Epithelial cell of prostate (primary cell): ENCODE measurements around the gene SMARCAL1.

ENCODE experiments used
- DNase-seq: peaks from one replicate; pipeline ENCODE4 v3.0.0-alpha.2; 2011; ENCODE audit warnings: low read depth, low spot score
- H3K27ac ChIP-seq: fragments of 450-650 bp; 2 replicates; pipeline ENCODE4 v1.5.1; 2017; ENCODE audit warnings: mild to moderate bottlenecking

SMARCAL1 gene

DNA sequence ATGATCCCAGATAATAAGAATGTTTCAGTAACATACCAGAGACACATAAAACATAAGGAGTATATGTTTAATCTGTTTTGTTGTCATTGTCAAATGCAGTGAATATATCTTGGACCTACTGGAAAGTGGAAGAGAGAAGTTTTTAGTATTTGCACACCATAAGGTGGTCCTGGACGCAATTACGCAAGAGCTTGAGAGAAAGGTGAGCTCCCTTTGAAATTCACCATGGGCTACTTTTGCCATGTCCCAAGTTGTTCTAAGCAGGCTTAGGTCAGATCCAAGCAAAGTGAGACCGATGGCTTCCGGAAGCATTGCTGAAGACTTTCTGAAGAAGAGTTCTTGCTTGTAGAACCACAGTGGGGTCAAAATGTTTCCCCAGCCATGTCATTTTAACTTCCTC is 55.6 kb downstream of the SMARCAL1 start:
- H3K27ac ChIP-seq: no peak overlapping the region
- no peak for DNase-seq

GRCh38 chr2:216469661-216470060 is 57.4 kb downstream of the SMARCAL1 start:
- no peak for DNase-seq
- no peak overlapping the region for H3K27ac ChIP-seq

GRCh38 chr2:216473187-216473586 is 60.9 kb downstream of the SMARCAL1 start:
- no peak for DNase-seq
- H3K27ac ChIP-seq: no peak overlapping the region

- DNase-seq: no peak
- no peak overlapping the region for H3K27ac ChIP-seq
Observed at GRCh38 chr2:216474925-216475670, 62.8 kb downstream of the SMARCAL1 start.

DNA sequence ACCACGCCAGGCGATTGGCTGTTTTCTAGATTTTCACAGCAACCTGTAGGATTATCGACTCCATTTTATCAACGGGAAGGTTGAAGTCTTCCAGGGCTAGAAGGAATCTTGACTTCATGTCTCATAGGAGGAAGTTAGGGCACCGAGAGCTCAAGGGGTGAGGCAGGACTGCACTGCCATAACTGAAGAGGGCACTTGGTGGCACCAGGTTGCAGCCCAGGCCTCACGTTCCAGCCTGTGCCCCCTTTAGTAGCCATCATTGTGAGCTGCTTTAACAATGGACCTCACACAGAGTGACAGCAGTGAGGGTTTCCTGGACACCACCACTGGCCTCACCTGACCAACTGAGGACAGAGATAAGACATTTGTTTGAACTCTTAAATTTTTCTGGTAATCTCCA is 63.5 kb downstream of the SMARCAL1 start:
- no peak for DNase-seq
- H3K27ac ChIP-seq: no peak overlapping the region

GRCh38 chr2:216477283-216478035 is 65.2 kb downstream of the SMARCAL1 start:
- no peak for DNase-seq
- H3K27ac ChIP-seq: no peak overlapping the region

- no peak overlapping the region for H3K27ac ChIP-seq
- peak; percentile 68 for DNase-seq
Observed at GRCh38 chr2:216478151-216478550, 65.9 kb downstream of the SMARCAL1 start.

GRCh38 chr2:216478791-216479190 is 66.5 kb downstream of the SMARCAL1 start:
- DNase-seq: no peak
- H3K27ac ChIP-seq: no peak overlapping the region

DNA sequence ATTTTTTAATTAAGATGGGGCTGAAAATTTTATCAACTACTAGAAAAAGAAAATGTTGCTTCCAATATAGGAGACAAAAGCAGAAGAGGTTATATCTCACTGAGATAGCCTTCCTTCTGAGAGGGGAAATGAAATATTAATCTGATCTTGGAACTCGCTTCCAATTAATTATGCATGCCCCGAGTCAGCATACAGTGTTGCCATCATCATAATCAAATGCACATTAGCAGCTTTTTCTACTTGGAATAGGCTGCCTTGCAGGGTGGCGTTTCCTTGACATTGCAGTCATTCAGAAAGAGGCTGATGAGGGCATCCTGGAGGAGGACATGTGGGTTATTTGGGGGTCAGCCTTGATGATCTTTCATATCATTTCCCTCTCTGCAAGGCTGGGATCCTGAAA is 67.9 kb downstream of the SMARCAL1 start:
- DNase-seq: no peak
- H3K27ac ChIP-seq: no peak overlapping the region

DNA sequence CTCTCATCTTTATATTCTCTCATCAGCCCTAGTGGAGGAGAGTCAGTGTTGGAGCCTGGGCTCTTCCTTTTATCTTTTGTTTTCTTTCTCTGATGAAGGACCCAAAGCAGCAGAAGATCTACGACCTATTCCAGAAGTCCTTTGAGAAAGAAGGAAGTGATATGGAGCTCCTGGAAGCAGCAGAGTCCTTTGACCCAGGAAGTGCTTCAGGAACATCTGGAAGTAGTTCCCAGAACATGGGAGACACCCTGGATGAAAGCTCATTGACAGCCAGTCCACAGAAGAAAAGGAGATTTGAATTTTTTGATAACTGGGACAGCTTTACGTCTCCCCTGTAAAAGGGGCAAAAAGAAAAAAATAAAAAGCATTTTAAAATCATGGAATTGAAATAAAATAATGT is 70.4 kb downstream of the SMARCAL1 start:
- H3K27ac ChIP-seq: no peak overlapping the region
- no peak for DNase-seq

GRCh38 chr2:216485237-216485636 is 73.0 kb downstream of the SMARCAL1 start:
- H3K27ac ChIP-seq: no peak overlapping the region
- DNase-seq: no peak

DNA sequence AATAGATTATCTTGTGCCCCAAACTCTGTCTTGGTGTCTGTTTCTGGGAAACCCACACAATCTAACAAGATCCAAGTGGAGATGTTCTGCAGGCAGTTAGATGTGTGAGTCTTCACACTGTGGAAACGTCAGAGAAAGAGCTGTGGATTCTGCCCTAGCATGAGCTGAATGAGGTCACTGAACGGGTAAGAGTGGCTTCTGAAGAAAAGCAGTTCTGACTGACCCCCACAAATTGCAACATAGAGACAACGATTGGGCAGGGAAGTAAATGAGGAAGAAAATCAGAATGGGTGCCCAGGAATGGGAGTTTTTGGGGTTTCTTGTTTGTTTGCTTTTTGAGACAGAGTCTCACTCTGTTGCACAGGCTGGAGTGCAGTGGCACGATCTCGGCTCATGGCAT is 73.5 kb downstream of the SMARCAL1 start:
- no peak overlapping the region for H3K27ac ChIP-seq
- no peak for DNase-seq

GRCh38 chr2:216486271-216486670 is 74.0 kb downstream of the SMARCAL1 start:
- no peak overlapping the region for H3K27ac ChIP-seq
- no peak for DNase-seq

- no peak overlapping the region for H3K27ac ChIP-seq
- DNase-seq: no peak
Observed at GRCh38 chr2:216486708-216487107, 74.4 kb downstream of the SMARCAL1 start.

DNA sequence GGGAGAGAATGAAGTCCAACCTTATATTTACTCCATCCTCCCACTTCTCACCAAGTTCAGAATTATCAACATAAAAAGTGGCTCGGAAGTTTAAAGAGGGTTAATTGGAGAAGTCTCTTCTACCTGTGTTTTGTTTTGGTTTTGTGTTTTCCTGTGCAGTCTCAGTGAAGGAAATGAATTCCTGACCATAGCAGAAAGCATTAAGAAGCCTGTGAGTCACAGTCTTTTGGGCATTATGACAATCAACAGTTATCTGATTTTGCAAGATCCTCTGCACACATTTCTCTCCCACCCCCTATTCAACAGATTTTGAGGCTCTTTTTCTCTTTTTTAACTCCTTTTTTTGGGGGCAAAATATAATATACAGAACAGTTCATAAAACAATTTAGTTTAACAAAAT is 77.8 kb downstream of the SMARCAL1 start:
- H3K27ac ChIP-seq: peak overlapping the region; percentile 43
- peak; percentile 14 for DNase-seq

GRCh38 chr2:216491793-216492596 is 79.7 kb downstream of the SMARCAL1 start:
- DNase-seq: no peak
- H3K27ac ChIP-seq: no peak overlapping the region

- DNase-seq: peak; percentile 33
Observed at GRCh38 chr2:216492597-216493333, 80.5 kb downstream of the SMARCAL1 start.

GRCh38 chr2:216493334-216493685 is 81.0 kb downstream of the SMARCAL1 start:
- DNase-seq: no peak

More at GRCh38 chr2:216492597-216493333, 80.5 kb downstream of the SMARCAL1 start:
- H3K27ac ChIP-seq: no peak overlapping the region

GRCh38 chr2:216495656-216496055 is 83.4 kb downstream of the SMARCAL1 start:
- H3K27ac ChIP-seq: peak overlapping the region; percentile 8
- DNase-seq: no peak

More at GRCh38 chr2:216493334-216493685, 81.0 kb downstream of the SMARCAL1 start:
- H3K27ac ChIP-seq: no peak overlapping the region

GRCh38 chr2:216497382-216498069 is 85.2 kb downstream of the SMARCAL1 start:
- no peak for DNase-seq
- H3K27ac ChIP-seq: peak overlapping the region; percentile 82
